HG03354 (cell line): ENCODE results near the gene GATC.
A peak's percentile ranks its signal among the peaks of the same experiment; 100 is the strongest.

Experiments
- ATAC-seq: cut with Tn5 transposase; IDR thresholded peaks from one replicate; pipeline ENCODE4 v1.9.1; 2021; ENCODE audit warnings: mild to moderate bottlenecking; ENCODE audit not compliant: unreplicated experiment, poor library complexity, severe bottlenecking

The GATC gene

GRCh38 chr12:120495731-120496412 lies 49.6 kb downstream of the GATC start, which contains the start of gene DYNLL1:
Gene DYNLL1 (plus strand): TSS chr12:120496113. CDS start chr12:120496422, 309 bp downstream.
- ATAC-seq, result peak; percentile 95

GRCh38 chr12:120496413-120497340 lies 50.4 kb downstream of the GATC start:
- peak; percentile 12 for ATAC-seq

GRCh38 chr12:120497524-120498150 lies 51.4 kb downstream of the GATC start:
- no peak for ATAC-seq

- no peak for ATAC-seq
These were observed 52.7 kb downstream of the GATC start for GRCh38 chr12:120498870-120499515.

- no peak for ATAC-seq
These were observed 54.3 kb downstream of the GATC start for GRCh38 chr12:120500581-120500980.

GRCh38 chr12:120504587-120504986 lies 58.3 kb downstream of the GATC start:
- no peak for ATAC-seq

- no peak for ATAC-seq
These were observed 62.3 kb downstream of the GATC start for GRCh38 chr12:120508537-120508936.
